ENCODE results near the gene HAPLN3.
A peak's percentile ranks its signal among the peaks of the same experiment; 100 is the strongest.
"Not testable (repeated sequence)": the region's sequence is repeated elsewhere in the genome, so short reads cannot be mapped to it uniquely, and the experiment has no call there.

Gene HAPLN3, protein sequence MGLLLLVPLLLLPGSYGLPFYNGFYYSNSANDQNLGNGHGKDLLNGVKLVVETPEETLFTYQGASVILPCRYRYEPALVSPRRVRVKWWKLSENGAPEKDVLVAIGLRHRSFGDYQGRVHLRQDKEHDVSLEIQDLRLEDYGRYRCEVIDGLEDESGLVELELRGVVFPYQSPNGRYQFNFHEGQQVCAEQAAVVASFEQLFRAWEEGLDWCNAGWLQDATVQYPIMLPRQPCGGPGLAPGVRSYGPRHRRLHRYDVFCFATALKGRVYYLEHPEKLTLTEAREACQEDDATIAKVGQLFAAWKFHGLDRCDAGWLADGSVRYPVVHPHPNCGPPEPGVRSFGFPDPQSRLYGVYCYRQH

GRCh38 chr15:88894819-88895767, at the start of gene HAPLN3:
TSS of gene HAPLN3 (minus strand) at chr15:88895544. CDS start at chr15:88887298, 8,246 bp downstream.
- DNase-seq (ENCODE audit: low spot score) = no peak

GRCh38 chr15:88940110-88940675, 44.8 kb upstream of the HAPLN3 start:
- DNase-seq (ENCODE audit: low spot score) = no peak

- DNase-seq (ENCODE audit: low spot score) = no peak
These were observed 44.1 kb upstream of the HAPLN3 start for GRCh38 chr15:88939486-88939806.

- no peak for DNase-seq (ENCODE audit: low spot score)
These were observed 43.6 kb upstream of the HAPLN3 start for GRCh38 chr15:88938802-88939485.

DNA sequence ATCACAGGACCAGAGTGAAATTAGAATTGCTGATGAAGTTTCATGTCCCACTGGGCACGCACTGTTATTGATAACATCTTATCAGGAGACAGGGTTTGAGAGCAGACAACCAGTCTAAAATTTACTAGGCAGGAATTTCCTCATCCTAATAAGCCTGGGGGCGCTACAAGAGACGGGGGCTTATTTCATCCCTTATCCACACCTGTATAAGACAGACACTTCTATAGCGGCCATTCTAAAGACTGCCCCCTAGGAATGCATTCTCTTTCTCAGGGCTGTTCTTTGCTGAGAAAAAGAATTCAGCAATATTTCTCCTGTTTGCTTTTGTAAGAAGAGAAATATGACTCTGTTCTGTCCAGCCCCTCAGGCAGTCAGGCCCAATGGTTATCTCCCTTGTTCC, 39.1 kb upstream of the HAPLN3 start:
- not testable (repeated sequence) for DNase-seq (ENCODE audit: low spot score)

GRCh38 chr15:88932875-88933330, 37.6 kb upstream of the HAPLN3 start:
- DNase-seq (ENCODE audit: low spot score) = no peak

DNA sequence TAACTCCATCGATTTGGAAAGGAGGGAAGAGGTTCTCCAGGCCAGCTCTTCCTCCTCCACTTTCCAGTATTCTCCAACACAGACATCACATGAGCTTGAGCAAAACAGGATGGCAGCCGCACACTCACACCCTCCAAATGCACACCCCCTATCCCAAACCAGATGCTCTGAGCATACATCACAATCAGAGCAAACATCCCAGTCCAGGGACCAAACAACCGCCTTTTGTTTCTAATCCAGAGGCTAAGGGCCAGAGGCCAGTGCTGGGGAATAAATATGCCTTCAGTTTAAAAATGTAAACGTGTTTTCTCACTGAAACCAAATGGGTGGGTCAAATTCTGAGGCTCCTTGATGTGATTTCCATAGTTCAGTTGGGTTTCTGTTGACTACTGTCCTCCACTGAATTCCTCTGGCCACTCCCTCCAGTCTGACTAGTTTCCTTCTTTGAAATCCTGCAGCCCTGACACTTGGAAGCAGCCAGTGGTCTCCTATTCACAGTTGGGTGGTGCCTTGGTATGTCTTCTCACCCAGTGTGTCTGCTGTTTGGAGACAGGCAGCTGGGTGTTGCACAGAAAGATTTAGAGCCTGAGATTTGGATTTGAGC, 37.0 kb upstream of the HAPLN3 start:
- DNase-seq (ENCODE audit: low spot score) = peak; percentile 98

DNA sequence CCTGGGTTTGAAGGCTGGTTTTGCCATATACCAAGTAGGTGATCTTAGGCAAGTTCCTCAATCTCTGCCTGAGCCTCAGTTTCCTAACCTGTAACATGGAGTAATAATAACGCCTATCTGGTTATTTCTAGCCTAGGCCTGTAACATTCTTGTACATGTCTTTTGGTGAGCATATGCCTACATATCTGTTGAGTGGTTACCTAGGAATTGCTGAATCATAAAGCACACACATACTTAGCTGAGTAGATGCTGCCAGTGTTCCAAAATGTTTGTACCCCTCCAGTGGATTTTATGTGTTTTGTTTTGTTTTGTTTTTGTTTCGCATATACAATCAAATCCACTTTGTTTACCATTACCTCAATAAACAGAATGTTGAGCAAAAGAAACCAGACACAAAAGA, 35.2 kb upstream of the HAPLN3 start:
- DNase-seq (ENCODE audit: low spot score) = no peak

GRCh38 chr15:88929358-88930098, 34.2 kb upstream of the HAPLN3 start:
- not testable (repeated sequence) for DNase-seq (ENCODE audit: low spot score)

DNA sequence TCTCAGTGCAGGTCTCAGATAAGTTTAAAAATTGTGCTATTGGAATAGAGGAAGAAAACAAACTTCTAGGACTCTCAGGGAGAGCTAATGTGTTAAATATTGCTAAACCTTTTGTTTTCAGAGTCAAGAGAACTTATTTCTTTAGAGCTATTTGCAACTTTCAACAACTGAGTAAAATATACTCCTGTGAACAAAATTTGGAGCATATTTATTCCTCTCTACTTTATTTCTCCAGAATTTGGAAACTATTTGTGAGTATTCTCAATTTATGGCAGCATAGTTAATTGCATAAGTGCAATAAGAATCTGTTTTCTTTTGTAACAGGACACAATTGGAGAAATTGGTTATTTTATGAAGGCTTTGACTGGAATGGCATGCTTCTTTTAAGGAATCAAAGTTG, 32.8 kb upstream of the HAPLN3 start:
- DNase-seq (ENCODE audit: low spot score) = not testable (repeated sequence)

DNA sequence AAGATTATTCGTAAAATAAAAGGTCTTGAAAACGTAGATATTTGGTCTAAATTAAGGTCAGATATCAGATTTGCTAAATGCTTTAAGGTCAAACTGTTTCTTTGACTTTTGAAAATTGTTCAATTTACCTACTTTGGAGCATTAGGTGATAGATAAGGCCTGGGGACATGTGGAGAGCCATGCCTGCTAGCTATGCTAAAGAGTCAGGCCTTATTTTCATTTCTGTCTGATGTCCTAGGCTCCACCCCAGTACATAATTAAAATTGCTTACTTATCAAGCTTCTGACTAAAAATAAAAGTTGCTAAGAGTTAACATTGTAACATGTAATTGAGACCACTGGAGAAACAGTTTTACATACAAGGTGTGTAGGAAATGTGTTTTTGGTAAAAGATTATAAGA, 30.3 kb upstream of the HAPLN3 start:
- DNase-seq (ENCODE audit: low spot score) = not testable (repeated sequence)

DNA sequence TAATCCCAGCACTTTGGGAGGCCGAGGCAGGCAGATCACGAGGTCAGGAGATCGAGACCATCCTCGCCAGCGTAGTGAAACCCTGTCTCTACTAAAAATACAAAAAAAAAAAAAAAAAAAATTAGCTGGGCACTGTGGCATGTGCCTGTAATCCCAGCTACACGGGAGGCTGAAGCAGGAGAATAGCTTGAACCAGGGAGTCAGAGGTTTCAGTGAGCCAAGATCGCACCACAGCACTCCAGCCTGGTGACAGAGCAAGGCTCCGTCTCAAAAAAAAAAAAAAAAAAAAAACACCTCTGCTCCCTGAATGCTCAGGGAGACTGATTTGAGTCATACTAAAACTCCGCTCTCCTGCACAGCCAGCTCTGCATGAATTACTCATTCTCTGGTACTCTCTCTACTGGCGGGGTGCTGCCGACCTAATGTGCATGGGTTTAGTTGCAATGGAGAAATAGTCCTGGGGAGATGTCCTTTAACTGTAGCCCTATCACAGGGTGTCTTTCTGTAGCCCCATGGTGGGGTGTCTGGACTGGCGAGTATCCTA, 25.6 kb upstream of the HAPLN3 start:
- not testable (repeated sequence) for DNase-seq (ENCODE audit: low spot score)

DNA sequence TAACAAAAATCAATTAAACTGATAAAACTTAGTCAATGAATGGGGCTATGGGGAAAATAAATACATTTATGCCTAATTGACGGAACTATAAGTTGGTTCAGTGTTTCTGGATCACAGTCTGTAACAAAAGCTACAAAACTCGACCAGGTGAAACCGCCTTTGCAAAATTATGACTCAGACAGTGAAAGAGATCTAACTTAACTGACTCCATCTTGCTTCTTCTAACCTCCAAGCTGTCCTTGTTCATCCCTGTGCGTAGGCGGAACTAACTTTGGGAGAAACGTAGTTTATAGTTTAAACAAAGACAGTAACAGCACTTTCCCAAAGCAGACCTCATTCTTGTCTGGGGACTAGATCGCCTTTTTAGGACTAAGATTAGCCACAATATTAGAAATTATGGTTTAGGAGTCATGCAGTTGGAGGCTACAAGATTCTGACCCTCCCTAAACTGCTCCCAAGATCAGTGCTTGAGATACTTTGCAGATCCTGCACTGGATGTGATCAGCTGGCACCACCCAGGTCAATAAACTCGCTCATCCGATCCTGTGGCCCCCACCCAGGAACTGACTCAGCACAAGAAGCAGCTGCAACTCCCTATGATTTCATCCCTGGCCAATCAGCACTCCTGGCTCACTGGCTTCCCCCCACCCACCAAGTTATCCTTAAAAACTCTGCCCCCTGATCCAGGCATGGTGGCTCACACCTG, 25.0 kb upstream of the HAPLN3 start:
- no peak for DNase-seq (ENCODE audit: low spot score)

DNA sequence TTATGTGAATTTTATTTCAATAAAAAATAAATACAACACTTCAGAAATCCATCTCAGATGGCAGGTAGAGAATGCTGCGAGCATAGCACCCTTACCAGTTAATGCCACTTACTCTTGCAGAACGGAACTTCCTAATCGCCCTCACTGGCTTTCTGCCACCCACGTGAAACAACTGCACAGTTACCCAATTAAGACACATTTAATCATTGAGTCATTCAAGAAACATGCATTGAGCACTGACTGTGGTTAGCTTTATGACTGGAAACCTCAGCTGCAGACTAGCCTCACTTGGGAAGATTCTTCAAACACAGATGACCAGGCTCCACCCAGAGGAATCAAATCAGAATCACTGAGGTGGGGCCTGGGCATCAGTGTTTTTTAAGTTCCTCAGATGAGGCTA, 23.4 kb upstream of the HAPLN3 start:
- DNase-seq (ENCODE audit: low spot score) = no peak

- no peak for DNase-seq (ENCODE audit: low spot score)
These were observed 22.4 kb upstream of the HAPLN3 start for GRCh38 chr15:88917760-88918159.

DNA sequence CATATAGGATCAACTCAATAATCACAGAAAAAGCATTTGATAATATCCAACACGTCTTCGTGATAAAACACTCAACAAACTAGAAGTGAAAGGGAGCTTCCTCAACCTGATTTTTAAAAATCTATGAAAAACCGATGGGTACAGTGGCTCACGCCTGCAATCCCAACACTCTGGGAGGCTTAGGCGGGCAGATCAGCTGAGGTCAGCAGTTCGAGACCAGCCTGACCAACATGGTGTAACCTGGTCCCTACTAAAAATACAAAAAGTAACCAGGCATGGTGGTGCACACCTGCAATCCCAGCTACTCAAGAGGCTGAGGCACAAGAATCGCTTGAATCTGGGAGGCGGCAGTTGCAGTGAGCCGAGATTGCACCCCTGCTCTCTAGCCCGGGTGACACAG, 20.0 kb upstream of the HAPLN3 start:
- DNase-seq (ENCODE audit: low spot score) = no peak

DNA sequence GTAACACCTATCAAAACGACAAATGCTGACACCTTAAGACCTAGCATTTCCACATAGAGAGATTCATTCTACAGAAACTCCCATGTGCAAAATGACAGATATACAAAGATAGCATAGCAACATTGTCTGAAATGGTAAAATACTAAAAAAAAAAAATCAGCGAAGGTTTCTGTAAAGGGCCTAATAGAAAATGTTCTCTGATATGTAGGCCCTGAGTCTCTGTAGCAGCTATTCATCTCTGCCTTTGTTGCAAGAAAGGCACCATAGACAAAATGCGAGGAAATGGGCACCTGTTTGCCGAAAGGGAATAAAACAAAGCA, 18.5 kb upstream of the HAPLN3 start:
- DNase-seq (ENCODE audit: low spot score) = no peak

- DNase-seq (ENCODE audit: low spot score) = peak; percentile 46
These were observed 17.9 kb upstream of the HAPLN3 start, which contains the start of gene MFGE8 for GRCh38 chr15:88913017-88913849. TSS of gene MFGE8 (minus strand) at chr15:88913379. CDS start at chr15:88913319, 60 bp downstream.

DNA sequence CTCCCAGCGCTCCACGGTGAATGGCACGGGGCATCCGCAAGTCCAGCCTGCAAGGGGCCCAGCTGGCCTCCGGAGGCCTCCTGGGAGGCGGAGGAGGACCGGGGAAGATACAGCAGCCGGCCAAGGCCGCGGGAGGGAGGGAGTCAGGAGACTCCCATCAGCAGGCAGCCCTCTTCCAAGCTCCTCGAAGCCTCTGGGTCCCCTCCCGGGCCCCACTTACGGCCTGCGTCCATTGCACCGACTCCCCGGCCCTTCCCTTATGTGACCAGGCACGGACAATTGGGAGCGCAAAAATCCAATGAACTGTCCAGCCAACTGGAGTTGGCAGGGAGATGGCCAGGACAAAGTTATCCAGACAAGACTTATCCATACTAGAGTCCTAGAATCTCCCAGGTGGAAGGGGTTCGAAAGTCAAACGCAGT, 17.2 kb upstream of the HAPLN3 start:
- no peak for DNase-seq (ENCODE audit: low spot score)
